Eye (tissue), 1 donor: ENCODE measurements around the gene FAM24B.

Experiments used
- DNase-seq: peaks from one replicate; pipeline ENCODE4 v3.0.0-alpha.2; 2015

The FAM24B gene

GRCh38 chr10:122856902-122857301 is 22.5 kb downstream of the FAM24B start:
- DNase-seq: no peak

DNA sequence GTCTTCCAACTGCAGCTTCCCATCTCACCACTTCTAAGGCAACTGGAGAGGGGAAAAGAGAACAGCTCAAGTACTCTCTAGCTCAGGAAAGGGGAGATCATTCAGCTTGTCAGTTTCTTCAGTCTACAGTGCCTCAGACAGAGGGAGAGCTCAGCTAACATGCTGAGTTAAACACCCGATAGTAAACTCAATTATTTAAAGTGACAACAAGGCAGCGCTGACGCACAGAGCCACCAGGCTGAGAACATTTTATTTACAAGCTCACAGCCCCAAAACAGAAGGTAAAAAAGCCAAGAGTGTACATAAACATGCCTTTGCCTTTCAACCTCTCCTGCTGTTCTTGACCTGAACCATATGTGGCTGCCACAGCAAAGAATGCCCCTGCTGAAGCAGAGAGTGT is 23.6 kb downstream of the FAM24B start:
- no peak for DNase-seq

DNA sequence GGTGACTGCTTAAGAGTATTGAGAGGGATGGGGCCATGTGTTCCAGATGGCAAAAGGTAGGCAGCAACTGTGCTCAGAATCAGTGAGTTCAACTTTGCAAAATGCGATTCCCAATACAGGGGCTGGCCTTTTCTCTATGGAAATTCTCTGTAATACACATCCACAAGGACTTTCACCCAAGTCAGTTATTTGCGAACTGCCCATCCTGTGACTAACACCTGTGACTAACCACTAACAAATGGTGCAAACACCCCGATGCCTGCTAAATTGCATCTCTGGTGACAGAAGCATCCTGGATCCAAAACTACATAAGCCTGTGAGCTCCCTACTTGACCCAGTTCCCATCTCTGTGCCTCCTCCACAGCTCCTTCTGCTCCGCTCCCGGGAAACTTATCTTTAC is 24.7 kb downstream of the FAM24B start:
- no peak for DNase-seq

DNA sequence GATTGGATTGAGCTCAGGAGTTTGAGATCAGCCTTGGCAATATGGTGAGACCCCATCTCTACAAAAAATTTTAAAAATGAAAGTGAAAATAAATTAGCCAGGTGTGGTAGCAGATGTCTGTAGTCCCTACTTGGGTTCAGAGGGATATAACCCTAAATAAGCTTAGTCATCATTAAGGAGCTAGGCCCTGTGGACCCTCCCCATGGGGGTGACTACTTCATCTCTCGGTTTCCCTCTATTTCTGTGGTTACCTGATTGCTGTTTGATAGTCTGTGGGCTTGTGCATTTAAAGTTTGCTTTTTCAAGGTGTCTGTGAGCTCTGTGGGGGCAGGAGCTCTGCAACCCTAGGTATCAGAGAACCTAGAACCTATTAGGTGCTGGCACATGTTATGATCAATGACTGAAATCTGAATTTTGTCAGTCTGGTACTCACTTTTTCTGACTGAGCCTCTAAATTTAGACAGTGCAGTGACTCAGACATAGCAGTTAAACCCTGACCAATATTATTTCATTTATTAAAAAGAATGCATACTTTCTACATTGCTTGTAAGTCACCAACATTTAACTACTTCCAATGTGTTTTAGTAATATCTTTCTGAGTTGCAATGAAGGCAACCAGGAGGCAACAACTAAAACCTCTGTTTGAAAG is 25.6 kb downstream of the FAM24B start:
- no peak for DNase-seq

GRCh38 chr10:122852261-122852660 is 27.1 kb downstream of the FAM24B start:
- DNase-seq: no peak

DNA sequence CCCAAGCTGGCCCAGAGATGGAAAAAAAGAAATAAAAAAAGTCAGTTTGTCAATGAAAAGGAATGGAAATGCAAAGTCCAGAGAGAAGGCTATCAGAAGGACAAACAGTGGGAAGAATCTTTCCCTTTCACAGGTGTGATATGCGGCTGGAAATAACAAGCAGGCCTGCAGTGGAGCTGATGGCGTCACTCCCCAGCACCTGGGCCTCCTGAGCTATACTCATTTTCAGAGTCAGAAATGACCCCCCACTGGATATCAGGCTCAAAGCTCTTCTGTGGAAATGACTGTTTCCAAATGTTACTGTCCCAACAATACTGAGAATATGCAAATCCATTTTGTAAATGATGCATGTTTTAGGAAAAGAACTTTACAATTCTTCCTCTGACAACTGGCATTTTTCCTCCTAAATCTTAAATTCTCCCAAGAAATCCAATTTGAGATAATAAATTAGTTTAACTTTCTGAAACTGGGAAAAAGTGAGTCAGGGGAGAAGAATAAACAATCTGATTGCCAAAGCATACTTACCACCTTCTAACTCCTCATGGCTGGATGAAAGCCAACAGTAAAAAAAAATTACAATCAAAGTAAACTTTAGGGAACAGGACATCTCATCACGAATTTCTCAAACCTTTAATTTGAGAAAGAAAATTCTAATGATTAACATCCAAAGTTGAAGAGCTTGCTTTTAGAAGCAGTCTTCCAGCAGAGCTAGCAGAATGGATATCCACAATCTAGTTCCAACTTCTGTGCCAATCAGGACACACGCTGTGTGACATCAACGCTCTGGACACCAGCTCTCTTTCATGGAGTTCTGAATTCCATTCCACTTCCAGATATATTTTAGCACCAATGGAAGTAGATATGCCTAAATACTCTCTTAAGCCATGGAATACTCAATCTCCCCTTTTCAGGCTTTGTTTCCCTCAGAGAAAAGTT is 28.4 kb downstream of the FAM24B start:
- DNase-seq: peak; percentile 11

- no peak for DNase-seq
Observed at GRCh38 chr10:122849900-122850605, 29.3 kb downstream of the FAM24B start.

DNA sequence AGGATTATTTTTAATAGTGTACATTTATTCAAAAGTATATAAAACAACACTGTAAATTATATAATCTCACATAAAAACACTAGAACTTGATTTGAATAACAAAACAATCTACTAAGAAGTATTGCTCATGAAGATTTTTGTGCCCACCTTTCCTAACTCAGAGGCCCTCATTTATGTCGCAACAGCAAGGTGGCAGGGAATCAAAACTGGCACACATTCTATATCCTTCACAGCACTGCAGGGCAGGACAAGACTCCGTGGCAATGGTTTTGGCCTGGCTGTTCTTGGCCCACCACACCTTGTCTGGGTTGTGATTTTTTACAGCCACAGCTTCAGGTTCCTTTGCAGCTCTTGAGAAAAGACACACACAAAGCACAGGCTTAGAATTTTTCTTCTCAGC is 30.3 kb downstream of the FAM24B start:
- DNase-seq: no peak

GRCh38 chr10:122847782-122848604 is 31.4 kb downstream of the FAM24B start:
- no peak for DNase-seq

GRCh38 chr10:122845783-122846332 is 33.5 kb downstream of the FAM24B start, which contains the start of gene CUZD1:
CUZD1 (minus strand) TSS chr10:122845857; CDS start chr10:122845843, 14 bp downstream.
- DNase-seq: peak; percentile 2

- DNase-seq: no peak
Observed at GRCh38 chr10:122844146-122844545, 35.2 kb downstream of the FAM24B start.

DNA sequence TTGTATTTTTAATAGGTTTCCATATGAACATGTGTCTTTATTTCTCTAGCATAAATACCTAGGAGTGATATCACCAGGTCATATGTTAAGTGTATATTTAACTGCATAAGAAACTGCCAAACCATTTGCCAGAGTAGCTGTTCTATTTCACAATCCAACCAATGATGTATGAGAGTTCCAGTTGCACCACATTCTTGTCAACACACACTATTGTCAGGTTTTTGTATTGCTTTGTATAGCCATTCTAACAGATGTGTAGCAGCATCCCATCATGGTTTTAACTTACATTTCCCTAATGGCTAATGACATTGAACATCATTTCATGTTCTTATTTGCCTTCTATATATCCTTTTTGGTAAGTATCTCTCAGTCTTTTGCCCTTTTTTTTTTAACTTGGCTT is 37.8 kb downstream of the FAM24B start:
- no peak for DNase-seq

- DNase-seq: no peak
Observed at GRCh38 chr10:122839505-122839904, 39.9 kb downstream of the FAM24B start.

DNA sequence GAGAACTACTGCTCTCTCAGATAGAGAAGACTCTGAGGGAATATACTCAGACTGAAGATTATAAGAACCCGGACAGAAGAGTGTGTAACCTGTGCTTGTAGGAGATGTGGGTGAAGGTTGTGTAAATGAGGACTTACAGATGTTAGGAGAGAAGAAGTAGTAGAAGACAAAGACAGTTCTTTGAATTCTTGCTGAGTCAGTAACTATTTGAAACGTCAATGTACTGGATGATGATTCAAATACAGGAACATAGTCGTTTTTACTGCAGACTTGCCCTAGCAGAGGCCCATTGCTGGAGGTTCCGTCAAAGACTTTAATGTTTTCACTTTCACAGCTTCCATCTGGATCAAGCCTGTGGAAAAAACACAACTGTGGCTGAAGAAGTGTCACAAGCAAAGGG is 40.5 kb downstream of the FAM24B start:
- no peak for DNase-seq

GRCh38 chr10:122835908-122836307 is 43.5 kb downstream of the FAM24B start:
- no peak for DNase-seq

DNA sequence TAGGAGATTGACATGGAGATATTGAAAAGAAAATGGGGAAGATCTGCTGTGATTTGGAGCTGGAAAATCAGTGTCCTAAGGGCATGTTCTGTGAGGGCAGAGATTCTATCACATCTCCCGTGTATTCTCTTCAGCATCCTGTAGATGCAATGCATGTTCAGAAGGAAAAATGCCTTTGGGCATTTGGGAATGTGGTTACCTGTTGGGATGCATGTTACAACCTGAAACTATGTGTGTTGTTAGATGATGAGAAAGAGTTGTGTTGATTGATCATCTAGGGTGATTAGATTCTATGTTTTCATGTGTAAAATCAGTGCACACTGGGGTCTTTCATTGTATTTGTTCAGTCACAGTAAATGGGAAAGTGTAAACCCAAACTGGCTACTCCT is 48.4 kb downstream of the FAM24B start:
- DNase-seq: no peak

DNA sequence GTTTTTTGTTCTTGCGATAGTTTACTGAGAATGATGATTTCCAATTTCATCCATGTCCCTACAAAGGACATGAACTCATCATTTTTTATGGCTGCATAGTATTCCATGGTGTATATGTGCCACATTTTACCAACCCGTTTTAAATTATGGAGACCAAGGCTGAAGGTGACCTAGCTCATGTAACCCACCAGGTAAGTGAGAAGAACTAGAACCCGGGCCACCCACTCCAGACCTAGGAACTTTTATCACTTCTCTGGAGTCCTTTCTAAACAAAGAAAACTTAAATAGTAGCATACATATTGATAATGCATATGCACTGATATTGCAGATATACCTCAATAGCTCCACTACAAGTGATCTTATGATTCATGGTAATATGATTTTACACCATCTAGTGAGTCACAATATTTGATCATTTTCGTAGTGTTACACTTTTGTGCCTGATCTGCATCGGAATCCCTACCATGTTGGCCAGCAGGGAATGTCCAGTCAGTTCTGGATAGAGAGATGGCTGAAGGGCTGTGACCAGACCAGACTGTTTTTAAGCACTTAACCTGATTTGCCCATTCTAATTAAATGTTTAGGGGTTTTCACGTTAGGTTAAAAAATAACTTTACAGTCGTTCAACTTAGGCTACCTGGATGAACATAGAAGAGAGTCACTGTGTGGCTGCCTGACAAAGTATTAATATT is 49.0 kb downstream of the FAM24B start:
- no peak for DNase-seq

DNA sequence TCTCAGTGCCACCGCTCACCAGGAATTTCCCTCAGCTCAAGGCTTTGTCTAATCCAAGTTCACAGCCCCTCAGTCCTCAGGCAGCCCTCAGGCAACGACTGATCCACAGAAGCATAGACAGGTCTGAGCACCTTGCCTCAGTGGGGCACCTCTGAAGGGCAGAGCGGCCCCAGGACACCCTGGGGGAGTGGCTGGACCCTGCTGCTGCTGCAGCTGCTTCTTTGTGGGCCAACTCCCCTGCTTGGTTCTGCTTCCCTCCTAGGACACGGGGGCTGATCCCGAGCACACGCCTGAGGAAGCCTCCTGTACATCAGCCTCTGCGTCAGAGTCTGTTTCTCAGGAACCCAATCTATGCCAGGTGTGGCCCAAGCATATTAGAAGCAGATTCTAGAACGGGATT is 49.9 kb downstream of the FAM24B start:
- no peak for DNase-seq

DNA sequence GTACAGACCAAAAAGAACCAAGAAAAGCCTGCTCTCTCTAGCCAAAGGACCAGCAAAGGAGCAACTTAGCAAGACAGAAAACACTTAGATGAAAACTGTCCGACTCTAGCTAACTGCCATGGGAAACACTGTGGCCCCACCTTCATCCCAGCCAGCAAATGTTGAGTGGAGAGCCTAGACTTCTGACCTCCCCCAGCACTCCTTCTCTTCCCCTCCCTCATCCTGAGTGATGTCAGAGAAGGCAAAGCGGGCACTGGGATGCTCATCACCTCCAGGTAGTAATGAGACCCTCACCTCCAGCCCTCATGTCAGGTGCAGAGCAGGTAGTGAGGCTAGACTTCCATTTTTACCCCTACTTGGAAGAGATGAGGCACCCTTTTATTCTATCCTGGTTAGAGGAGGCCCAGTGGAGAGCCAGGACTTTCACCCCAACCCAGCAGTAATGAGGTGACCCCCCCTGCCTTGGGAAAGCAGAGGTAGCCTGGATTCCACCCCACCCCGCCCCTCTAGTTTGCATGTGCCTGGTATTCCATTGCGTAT is 50.6 kb downstream of the FAM24B start:
- no peak for DNase-seq

GRCh38 chr10:122827302-122827701 is 52.1 kb downstream of the FAM24B start:
- no peak for DNase-seq

DNA sequence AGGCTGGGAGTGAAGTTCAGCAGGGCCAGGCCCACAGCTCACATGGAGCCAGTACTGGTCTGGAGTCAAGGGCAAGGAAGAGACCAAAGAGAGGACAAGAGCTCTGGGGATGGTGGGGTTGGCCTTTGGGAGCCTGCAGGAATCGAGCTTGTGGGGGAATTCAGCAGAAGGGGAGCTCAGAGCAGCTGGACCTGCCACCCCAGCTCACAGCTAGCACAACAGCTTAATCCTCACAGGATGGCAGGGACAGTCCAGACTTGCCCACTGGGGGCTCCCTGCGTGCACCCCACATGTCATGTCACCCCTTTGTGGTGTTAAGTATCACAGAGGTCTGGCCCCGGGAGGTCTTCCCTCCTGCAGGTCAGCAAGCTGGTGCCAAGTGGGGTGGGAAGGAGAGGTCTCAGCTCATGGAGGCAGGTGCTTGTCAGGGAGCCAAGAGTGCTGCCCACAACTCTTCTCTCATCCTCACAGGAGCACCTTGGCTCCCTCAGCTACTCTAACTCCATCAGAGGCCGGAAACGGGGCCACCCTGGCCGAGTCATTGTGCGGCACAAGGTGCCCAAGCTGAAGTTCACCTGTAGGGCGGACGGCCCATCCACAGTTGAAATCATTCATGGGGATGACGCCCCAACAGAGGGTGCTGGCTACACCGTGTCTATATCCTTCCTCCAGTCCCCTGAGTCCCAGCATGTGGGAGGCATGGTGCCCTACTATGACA is 56.2 kb downstream of the FAM24B start:
- no peak for DNase-seq
